Measurements from ENCODE around the gene MEGF6. TPM values are rescaled to one million over a fixed set of nuclear protein-coding genes. Genes with fewer than 3 reads are reported as not detected.

MEGF6 gene
- total and polyA plus RNA-seq, 8 donors: 40.6 to 108 (median 51.5) TPM

- intact Hi-C loops (cut with DNase I): no loop called here
- Histone ChIP-seq H3K27ac (no peak overlapping the region), H3K9me3 (no peaks in the 10 kb centered on the region), H3K4me3 (no peak overlapping the region), H3K36me3 (peaks cover 0 to 4% of the 10 kb centered on the region in 2 donors), H3K27me3 (no peaks in the 10 kb centered on the region), H3K4me1 (peaks cover 6 to 14% of the 10 kb centered on the region in 2 donors)
- no peak for DNase-seq
- no peak for ATAC-seq
- TF ChIP-seq CTCF (IDR thresholded peaks at IDR 0.05): no peak
Observed at GRCh38 chr1:3525551-3526482, 85.5 kb downstream of the MEGF6 start.

- peaks cover 0 to 10% of the 10 kb centered on the region in 2 donors for H3K36me3 ChIP-seq
- TF ChIP-seq CTCF (IDR thresholded peaks at IDR 0.05): no peak
- peaks cover 0 to 3% of the 10 kb centered on the region in 2 donors for H3K4me1 ChIP-seq
- no peaks in the 10 kb centered on the region for H3K27me3 ChIP-seq
- H3K27ac ChIP-seq: no peak overlapping the region
- H3K4me3 ChIP-seq: no peak overlapping the region
- DNase-seq (no peak), ATAC-seq (no peak)
- intact Hi-C loops (cut with DNase I): no loop called here
- no peaks in the 10 kb centered on the region for H3K9me3 ChIP-seq
Observed at GRCh38 chr1:3524556-3525203, 86.6 kb downstream of the MEGF6 start.

DNA sequence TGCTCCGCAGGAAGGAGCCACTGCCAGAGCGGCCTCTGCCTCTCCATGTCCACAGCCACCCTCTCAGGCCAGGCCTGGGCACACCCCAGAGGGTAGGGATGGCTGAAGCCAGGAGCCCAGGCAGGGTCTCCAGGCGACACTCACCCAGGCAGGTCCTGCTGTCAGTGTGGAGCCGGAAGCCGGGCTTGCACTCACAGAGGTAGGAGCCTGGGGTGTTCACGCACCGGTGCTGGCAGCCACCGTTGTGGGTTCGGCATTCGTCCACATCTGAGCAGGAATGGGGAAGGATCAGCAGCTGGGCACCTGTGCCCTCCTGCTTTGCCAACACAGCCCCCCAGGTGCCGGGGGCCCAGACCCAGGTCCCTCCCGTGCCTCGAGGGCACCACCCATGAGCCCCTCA is 87.3 kb downstream of the MEGF6 start:
- DNase-seq (no peak), ATAC-seq (no peak)
- intact Hi-C loops (cut with DNase I): no loop called here
- no peaks in the 10 kb centered on the region for H3K4me1 ChIP-seq
- H3K9me3 ChIP-seq: no peaks in the 10 kb centered on the region
- H3K4me3 ChIP-seq: no peak overlapping the region
- H3K27me3 ChIP-seq: no peaks in the 10 kb centered on the region
- H3K27ac ChIP-seq: no peak overlapping the region
- peaks cover 0 to 12% of the 10 kb centered on the region in 2 donors for H3K36me3 ChIP-seq
- no peak for TF ChIP-seq CTCF (IDR thresholded peaks at IDR 0.05)

DNA sequence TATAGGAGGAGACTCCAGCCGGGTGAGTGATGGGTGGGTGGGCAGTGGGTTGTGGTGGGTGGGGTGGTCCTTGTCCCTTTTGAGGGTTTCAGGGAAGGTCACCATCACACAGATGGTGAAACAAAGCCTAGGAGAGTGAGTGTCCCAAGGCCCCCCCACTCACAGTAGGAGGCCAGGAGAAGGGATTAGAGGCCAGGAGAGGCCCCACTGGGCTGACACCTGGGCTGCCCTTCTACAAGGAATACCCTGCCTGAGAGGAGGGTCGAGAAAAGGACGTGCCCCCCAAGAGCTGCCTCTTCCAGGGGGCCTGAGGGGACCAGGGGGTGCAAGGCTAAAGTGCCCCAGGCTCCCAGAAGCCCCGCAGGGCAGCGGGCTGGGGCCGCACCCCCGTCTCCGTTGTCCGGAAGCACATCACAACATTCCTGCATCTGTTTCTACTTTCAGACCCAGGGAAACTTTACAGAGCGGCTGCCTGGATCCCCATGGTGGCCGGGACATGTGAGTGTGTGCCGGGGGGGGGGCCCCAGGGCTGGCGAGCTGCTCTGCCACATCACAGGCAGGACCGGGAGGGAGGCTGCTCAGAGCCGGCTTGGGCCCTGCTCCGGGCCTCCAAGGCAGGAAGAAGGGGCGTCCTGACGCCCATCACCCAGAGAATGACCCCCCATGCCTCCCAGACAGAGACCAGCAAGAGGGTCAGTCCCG is 88.6 kb downstream of the MEGF6 start:
- Histone ChIP-seq H3K27me3 (no peaks in the 10 kb centered on the region), H3K4me3 (no peak overlapping the region), H3K4me1 (no peaks in the 10 kb centered on the region), H3K27ac (no peak overlapping the region), H3K9me3 (no peaks in the 10 kb centered on the region), H3K36me3 (peaks cover 0 to 12% of the 10 kb centered on the region in 2 donors)
- TF ChIP-seq CTCF (IDR thresholded peaks at IDR 0.05): no peak
- intact Hi-C loops (cut with DNase I): no loop called here
- no peak for DNase-seq
- ATAC-seq: no peak

- Histone ChIP-seq H3K36me3 (peaks cover 0 to 12% of the 10 kb centered on the region in 2 donors), H3K4me1 (no peaks in the 10 kb centered on the region), H3K27ac (no peak overlapping the region), H3K27me3 (no peaks in the 10 kb centered on the region), H3K4me3 (no peak overlapping the region), H3K9me3 (no peaks in the 10 kb centered on the region)
- ATAC-seq (no peak), DNase-seq (no peak)
- no peak for TF ChIP-seq CTCF (IDR thresholded peaks at IDR 0.05)
- intact Hi-C loops (cut with DNase I): no loop called here
Observed at GRCh38 chr1:3522112-3522511, 89.2 kb downstream of the MEGF6 start.

Measured in left lung (tissue), 10 donors.